Mesendoderm (in vitro differentiated cells): ENCODE results near the gene CPXM2.

Experiments used
- DNase-seq: peaks from one replicate; pipeline ENCODE4 v3.0.0; 2013
- H2AK5ac ChIP-seq: 2 replicates; pipeline ENCODE4 v1.6.1; 2013; ENCODE audit warnings: low read length, inconsistent platforms
- H2BK120ac ChIP-seq: 2 replicates; pipeline ENCODE4 v1.6.1; 2013; ENCODE audit warnings: low read depth, mild to moderate bottlenecking, low read length, moderate library complexity, mixed read lengths
- H2BK15ac ChIP-seq: replicated peaks from 2 replicates; pipeline ENCODE4 v1.6.1; 2013; ENCODE audit warnings: low read depth, mild to moderate bottlenecking, moderate library complexity
- H2BK5ac ChIP-seq: 2 replicates; pipeline ENCODE4 v1.6.1; 2013; ENCODE audit warnings: low read length, inconsistent platforms
- H3K18ac ChIP-seq: 2 replicates; pipeline ENCODE4 v1.6.1; 2013; ENCODE audit warnings: mild to moderate bottlenecking, low read length, mixed read lengths
- H3K23ac ChIP-seq: one replicate; pipeline ENCODE4 v1.6.1; 2013; ENCODE audit warnings: low read length
- H3K27ac ChIP-seq: 2 replicates; pipeline ENCODE4 v1.5.1; 2013; ENCODE audit warnings: low read depth, mild to moderate bottlenecking, inconsistent platforms, low read length, moderate library complexity
- H3K27me3 ChIP-seq: 2 replicates; pipeline ENCODE4 v1.6.1; 2013; ENCODE audit warnings: low read length, control low read depth, mild to moderate bottlenecking, inconsistent platforms; ENCODE audit not compliant: insufficient read depth, poor library complexity
- H3K36me3 ChIP-seq: 2 replicates; pipeline ENCODE4 v1.6.1; 2013; ENCODE audit warnings: low read length, inconsistent platforms; ENCODE audit not compliant: control insufficient read depth, insufficient read depth
- H3K4ac ChIP-seq: one replicate; pipeline ENCODE4 v1.6.1; 2013; ENCODE audit warnings: low read depth, mild to moderate bottlenecking, low read length, moderate library complexity
- H3K4me1 ChIP-seq: 2 replicates; pipeline ENCODE4 v1.6.1; 2013; ENCODE audit warnings: low read depth, low read length, inconsistent platforms; ENCODE audit not compliant: control insufficient read depth
- H3K4me2 ChIP-seq: 2 replicates; pipeline ENCODE4 v1.6.1; 2013; ENCODE audit warnings: low read length
- H3K4me3 ChIP-seq: 2 replicates; pipeline ENCODE4 v1.5.1; 2013; ENCODE audit warnings: mild to moderate bottlenecking, low read length
- H3K56ac ChIP-seq: one replicate; pipeline ENCODE4 v1.6.1; 2013; ENCODE audit warnings: low read length
- H3K79me1 ChIP-seq: 2 replicates; pipeline ENCODE4 v1.6.1; 2013; ENCODE audit warnings: low read length, inconsistent platforms
- H3K79me2 ChIP-seq: 2 replicates; pipeline ENCODE4 v1.6.1; 2013; ENCODE audit warnings: mild to moderate bottlenecking, low read length; ENCODE audit not compliant: control insufficient read depth, insufficient read depth
- H3K9ac ChIP-seq: 2 replicates; pipeline ENCODE4 v1.6.1; 2013; ENCODE audit warnings: low read length, inconsistent platforms
- H4K5ac ChIP-seq: one replicate; pipeline ENCODE4 v1.6.1; 2013; ENCODE audit warnings: low read length
- H4K8ac ChIP-seq: one replicate; pipeline ENCODE4 v1.6.1; 2013; ENCODE audit warnings: low read depth, mild to moderate bottlenecking, control low read depth, low read length, moderate library complexity
- WGBS: extraction: QIAGEN DNeasy Blood & Tissue Kit; methylation state at CpG from one replicate; pipeline ENCODE4 v1.1.7; 2013; ENCODE audit warnings: low lambda C conversion rate, missing lambda C conversion rate; ENCODE audit not compliant: insufficient coverage; ENCODE audit errors: extremely low coverage; 5-methylcytosine and 5-hydroxymethylcytosine counted together

CPXM2 gene

GRCh38 chr10:123882177-123882576, 9.4 kb downstream of the CPXM2 start:
- Histone ChIP-seq H2BK120ac (no peak overlapping the region), H3K79me2 (no peaks in the 10 kb centered on the region), H3K18ac (no peak overlapping the region), H3K4me2 (no peak overlapping the region), H3K36me3 (no peaks in the 10 kb centered on the region), H2BK15ac (no peak overlapping the region), H3K9ac (no peak overlapping the region), H4K5ac (no peak overlapping the region), H2BK5ac (no peak overlapping the region), H3K4me1 (no peaks in the 10 kb centered on the region), H3K4ac (no peak overlapping the region), H3K27ac (no peak overlapping the region), H3K56ac (no peak overlapping the region), H3K23ac (no peak overlapping the region), H3K27me3 (no peaks in the 10 kb centered on the region), H4K8ac (no peak overlapping the region), H3K79me1 (no peaks in the 10 kb centered on the region), H2AK5ac (no peak overlapping the region), H3K4me3 (no peak overlapping the region)
- WGBS, result no CpG with 5 or more reads among the region's 4 CpGs
- DNase-seq, result no peak

DNA sequence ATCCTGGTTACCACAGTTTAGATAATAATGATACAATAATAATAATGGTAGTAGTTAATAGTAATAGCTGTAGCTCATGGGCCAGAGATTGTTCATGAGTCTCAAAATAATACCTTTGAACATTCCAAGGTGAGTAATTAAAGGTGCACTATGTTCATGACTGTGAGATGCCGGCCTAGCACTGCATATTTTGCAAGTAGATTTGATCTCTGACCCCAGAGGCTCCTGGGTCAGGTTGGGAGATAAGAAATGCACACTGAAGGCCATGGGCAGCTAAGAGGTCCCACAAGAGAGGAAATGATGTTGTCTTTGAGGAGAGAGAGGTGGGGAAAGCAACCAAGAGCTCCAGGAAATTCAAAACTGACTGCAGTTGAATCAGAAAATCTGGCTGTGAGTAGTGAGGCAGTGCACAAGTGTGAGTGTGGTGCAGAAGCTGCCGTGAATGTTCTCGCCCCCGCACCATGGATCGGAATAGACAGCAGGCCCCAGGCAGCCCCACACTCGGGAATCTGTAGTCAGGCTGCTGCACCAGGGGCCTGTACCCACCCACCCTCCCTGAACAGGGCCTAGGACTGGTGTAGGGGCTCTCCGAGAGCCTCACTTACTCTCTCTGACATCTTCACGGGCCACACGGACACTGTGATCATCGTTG, 11.9 kb downstream of the CPXM2 start:
- Histone ChIP-seq H4K8ac (no peak overlapping the region), H3K4me2 (no peak overlapping the region), H3K4me1 (no peaks in the 10 kb centered on the region), H2BK5ac (no peak overlapping the region), H3K27me3 (no peaks in the 10 kb centered on the region), H4K5ac (no peak overlapping the region), H3K27ac (no peak overlapping the region), H3K9ac (no peak overlapping the region), H3K56ac (no peak overlapping the region), H3K79me1 (no peaks in the 10 kb centered on the region), H3K18ac (no peak overlapping the region), H2BK15ac (no peak overlapping the region), H3K36me3 (no peaks in the 10 kb centered on the region), H2BK120ac (no peak overlapping the region), H3K4ac (no peak overlapping the region), H3K79me2 (no peaks in the 10 kb centered on the region), H3K4me3 (no peak overlapping the region), H3K23ac (no peak overlapping the region), H2AK5ac (no peak overlapping the region)
- no peak for DNase-seq
- WGBS, result no CpG with 5 or more reads among the region's 10 CpGs

DNA sequence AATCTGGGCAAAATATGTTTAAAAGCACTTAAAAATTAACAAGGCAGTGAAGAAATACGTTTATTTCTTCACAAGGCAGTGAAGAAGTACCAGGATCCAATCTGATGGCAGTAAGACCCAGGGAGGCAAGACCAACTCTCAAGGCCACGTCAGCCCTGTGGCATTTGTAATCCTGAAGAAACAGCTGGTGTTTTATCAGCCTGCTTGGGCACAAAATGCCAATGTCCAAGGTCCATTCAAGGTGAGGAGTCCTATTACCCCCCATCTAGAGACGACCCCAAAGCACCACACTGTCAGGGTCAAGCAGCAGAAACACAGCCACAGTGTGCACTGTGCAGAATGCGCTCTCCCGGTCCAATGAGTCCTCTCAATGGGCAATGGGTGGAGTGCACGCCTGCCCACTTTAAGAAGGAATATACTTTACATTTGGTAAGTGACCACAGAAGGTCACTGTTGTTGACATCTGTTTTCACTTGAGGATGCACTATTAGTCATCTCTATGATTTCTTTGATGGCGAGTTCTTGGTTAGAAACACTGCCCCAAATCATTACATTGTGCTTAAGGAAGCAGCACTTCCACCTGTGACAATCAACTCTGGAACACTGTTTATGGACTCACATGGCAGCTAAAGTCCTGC, 12.8 kb downstream of the CPXM2 start:
- no peak overlapping the region for H3K18ac ChIP-seq
- H2BK5ac ChIP-seq, result no peak overlapping the region
- H2AK5ac ChIP-seq, result no peak overlapping the region
- H3K4ac ChIP-seq, result no peak overlapping the region
- H4K5ac ChIP-seq, result no peak overlapping the region
- no peaks in the 10 kb centered on the region for H3K36me3 ChIP-seq
- no peak for DNase-seq
- H3K9ac ChIP-seq, result no peak overlapping the region
- no peak overlapping the region for H2BK120ac ChIP-seq
- no peak overlapping the region for H3K23ac ChIP-seq
- H3K79me1 ChIP-seq, result no peaks in the 10 kb centered on the region
- no peaks in the 10 kb centered on the region for H3K27me3 ChIP-seq
- no peak overlapping the region for H3K56ac ChIP-seq
- no peaks in the 10 kb centered on the region for H3K4me1 ChIP-seq
- H2BK15ac ChIP-seq, result no peak overlapping the region
- H3K79me2 ChIP-seq, result no peaks in the 10 kb centered on the region
- no peak overlapping the region for H4K8ac ChIP-seq
- no peak overlapping the region for H3K4me3 ChIP-seq
- H3K4me2 ChIP-seq, result no peak overlapping the region
- H3K27ac ChIP-seq, result no peak overlapping the region
- WGBS, result no CpG with 5 or more reads among the region's 7 CpGs

DNA sequence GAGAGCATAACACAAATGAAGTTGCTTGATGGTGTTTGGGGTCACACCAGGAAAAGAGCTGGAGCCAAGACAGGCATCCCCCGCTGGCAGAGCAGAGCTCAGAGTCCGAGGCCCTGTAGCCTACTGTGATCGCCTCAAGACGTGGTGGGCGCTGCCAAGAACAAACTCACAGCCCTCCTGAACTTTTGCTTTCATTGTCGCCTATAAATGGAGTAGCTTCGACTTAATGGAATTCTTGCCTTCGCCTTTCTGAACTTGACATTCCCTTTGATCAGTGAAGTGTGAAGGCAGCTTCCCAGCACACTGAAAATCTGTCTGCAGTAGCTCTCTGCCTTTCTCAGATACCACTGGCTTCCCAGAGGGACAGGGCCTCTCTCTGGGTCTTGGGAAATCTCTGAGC, 21.3 kb downstream of the CPXM2 start:
- Histone ChIP-seq H2BK15ac (no peak overlapping the region), H4K8ac (no peak overlapping the region), H2BK5ac (no peak overlapping the region), H3K27ac (no peak overlapping the region), H3K9ac (no peak overlapping the region), H3K4me2 (no peak overlapping the region), H3K23ac (no peak overlapping the region), H3K79me2 (no peaks in the 10 kb centered on the region), H2AK5ac (no peak overlapping the region), H3K56ac (no peak overlapping the region), H2BK120ac (no peak overlapping the region), H3K4ac (no peak overlapping the region), H3K79me1 (no peaks in the 10 kb centered on the region), H3K18ac (no peak overlapping the region), H3K27me3 (no peaks in the 10 kb centered on the region), H3K36me3 (no peaks in the 10 kb centered on the region), H3K4me1 (peaks cover 2% of the 10 kb centered on the region), H4K5ac (no peak overlapping the region), H3K4me3 (no peak overlapping the region)
- peak; percentile 46 for DNase-seq
- no CpG with 5 or more reads among the region's 8 CpGs for WGBS

DNA sequence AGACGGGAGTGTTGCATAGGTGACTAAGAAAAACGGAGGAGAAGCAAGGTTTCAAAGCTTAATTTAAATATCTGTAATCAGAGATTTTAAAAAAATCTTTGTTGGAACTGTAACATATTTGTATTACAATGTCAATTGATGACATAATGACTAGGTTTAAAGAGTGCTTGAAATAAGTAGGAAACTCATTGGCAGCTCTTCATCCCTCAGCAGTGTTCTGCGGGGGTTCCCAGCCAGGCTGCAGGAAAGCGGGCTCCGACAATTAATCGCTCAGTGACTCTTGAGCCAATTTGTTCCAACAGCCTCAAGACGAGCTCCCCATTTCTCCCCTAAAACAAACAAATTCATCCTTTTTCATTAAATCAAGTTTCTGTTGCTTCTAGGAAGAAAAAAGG, 22.6 kb downstream of the CPXM2 start:
- no CpG with 5 or more reads among the region's 7 CpGs for WGBS
- H3K27me3 ChIP-seq, result no peaks in the 10 kb centered on the region
- no peaks in the 10 kb centered on the region for H3K79me1 ChIP-seq
- no peak overlapping the region for H3K9ac ChIP-seq
- no peak overlapping the region for H2AK5ac ChIP-seq
- no peak for DNase-seq
- H4K8ac ChIP-seq, result no peak overlapping the region
- H3K27ac ChIP-seq, result no peak overlapping the region
- H3K4me2 ChIP-seq, result no peak overlapping the region
- H4K5ac ChIP-seq, result no peak overlapping the region
- H2BK15ac ChIP-seq, result no peak overlapping the region
- no peak overlapping the region for H3K4me3 ChIP-seq
- H2BK5ac ChIP-seq, result no peak overlapping the region
- no peak overlapping the region for H3K4ac ChIP-seq
- H3K56ac ChIP-seq, result no peak overlapping the region
- H2BK120ac ChIP-seq, result no peak overlapping the region
- H3K4me1 ChIP-seq, result peaks cover 2% of the 10 kb centered on the region
- H3K23ac ChIP-seq, result no peak overlapping the region
- no peaks in the 10 kb centered on the region for H3K36me3 ChIP-seq
- no peak overlapping the region for H3K18ac ChIP-seq
- no peaks in the 10 kb centered on the region for H3K79me2 ChIP-seq
